OCI-LY1 (cell line): ENCODE data around the gene GNAQ.

Experiments used
- H2AFZ ChIP-seq: fragments of 200-600 bp; sonication (generic), shearing (Covaris generic); 2 replicates; pipeline ENCODE4 v1.6.0; 2014; ENCODE audit warnings: antibody characterized with exemption, mild to moderate bottlenecking, low read length
- H3F3A ChIP-seq: fragments of 200-600 bp; sonication (generic), shearing (Covaris generic); 2 replicates; pipeline ENCODE4 v1.6.0; 2014; ENCODE audit warnings: mild to moderate bottlenecking, antibody characterized with exemption, low read length, moderate library complexity; ENCODE audit not compliant: insufficient read depth
- H3K27ac ChIP-seq: fragments of 200-600 bp; sonication (generic); 2 replicates; pipeline ENCODE4 v1.5.1; 2014; ENCODE audit warnings: low read length, mixed run types, mild to moderate bottlenecking, low read depth; ENCODE audit not compliant: poor library complexity, severe bottlenecking
- H3K27me3 ChIP-seq: fragments of 200-600 bp; sonication (generic); 2 replicates; pipeline ENCODE4 v1.6.0; 2014; ENCODE audit warnings: antibody characterized with exemption, mild to moderate bottlenecking, low read length, moderate library complexity; ENCODE audit not compliant: insufficient read depth
- H3K36me3 ChIP-seq: fragments of 200-600 bp; sonication (generic); 2 replicates; pipeline ENCODE4 v1.6.1; 2014; ENCODE audit warnings: mild to moderate bottlenecking, antibody characterized with exemption, low read length, moderate library complexity, mixed read lengths; ENCODE audit not compliant: insufficient read depth
- H3K4me1 ChIP-seq: fragments of 200-600 bp; sonication (generic); 2 replicates; pipeline ENCODE4 v1.5.1; 2014; ENCODE audit warnings: mild to moderate bottlenecking, low read length, moderate library complexity; ENCODE audit not compliant: insufficient read depth, severe bottlenecking
- H3K4me2 ChIP-seq: fragments of 200-600 bp; sonication (generic), shearing (Covaris generic); 2 replicates; pipeline ENCODE4 v1.6.1; 2014; ENCODE audit warnings: low read length
- H3K4me3 ChIP-seq: fragments of 200-600 bp; sonication (generic); 2 replicates; pipeline ENCODE4 v1.5.1; 2014; ENCODE audit warnings: low read length, low read depth, mild to moderate bottlenecking, mixed read lengths; ENCODE audit not compliant: poor library complexity, severe bottlenecking
- H3K79me2 ChIP-seq: fragments of 200-600 bp; shearing (Covaris generic); 2 replicates; pipeline ENCODE4 v1.6.1; 2016; ENCODE audit warnings: mixed run types, low read length, mixed read lengths; ENCODE audit not compliant: insufficient read depth
- H3K9ac ChIP-seq: fragments of 200-600 bp; sonication (generic), shearing (Covaris generic); 2 replicates; pipeline ENCODE4 v1.6.1; 2014; ENCODE audit warnings: mild to moderate bottlenecking, low read length, mixed read lengths
- H3K9me2 ChIP-seq: fragments of 200-600 bp; sonication (generic), shearing (Covaris generic); 2 replicates; pipeline ENCODE4 v1.6.1; 2014; ENCODE audit warnings: low read depth, mild to moderate bottlenecking, low read length, mixed read lengths
- H3K9me3 ChIP-seq: fragments of 200-600 bp; shearing (Covaris generic); 2 replicates; pipeline ENCODE4 v1.6.1; 2014; ENCODE audit warnings: low read length, mixed read lengths
- H4K20me1 ChIP-seq: fragments of 200-600 bp; sonication (generic), shearing (Covaris generic); 2 replicates; pipeline ENCODE4 v1.6.0; 2016; ENCODE audit warnings: mild to moderate bottlenecking, low read length; ENCODE audit not compliant: insufficient read depth
- EZH2 ChIP-seq: fragments of 200-600 bp; sonication (generic), shearing (Covaris generic); IDR thresholded peaks from 2 replicates; pipeline ENCODE4 v1.8.0; 2017; ENCODE audit warnings: borderline replicate concordance, mixed run types, mild to moderate bottlenecking, antibody characterized with exemption, low read length, moderate library complexity, mixed read lengths
- TF ChIP-seq, protein P1 (sequence below): fragments of 200-600 bp; sonication (generic), shearing (Covaris generic); IDR thresholded peaks from 2 replicates; pipeline ENCODE4 v1.5.1; 2017; ENCODE audit warnings: mild to moderate bottlenecking, antibody characterized with exemption, low read length, moderate library complexity, mixed read lengths

Gene GNAQ

GRCh38 chr9:77901018-77901417 is 130.6 kb downstream of the GNAQ start:
- Histone ChIP-seq H3K4me1 (no peaks in the 10 kb centered on the region), H4K20me1 (no peaks in the 10 kb centered on the region), H3K36me3 (no peaks in the 10 kb centered on the region), H3K9me3 (no peaks in the 10 kb centered on the region), H3F3A (no peaks in the 10 kb centered on the region), H3K79me2 (no peaks in the 10 kb centered on the region), H3K27me3 (no peaks in the 10 kb centered on the region), H3K9ac (no peak overlapping the region), H2AFZ (no peak overlapping the region), H3K27ac (no peak overlapping the region), H3K9me2 (no peaks in the 10 kb centered on the region), H3K4me3 (no peak overlapping the region), H3K4me2 (no peak overlapping the region)
- TF ChIP-seq EZH2: no peak
- TF ChIP-seq, protein P1, sequence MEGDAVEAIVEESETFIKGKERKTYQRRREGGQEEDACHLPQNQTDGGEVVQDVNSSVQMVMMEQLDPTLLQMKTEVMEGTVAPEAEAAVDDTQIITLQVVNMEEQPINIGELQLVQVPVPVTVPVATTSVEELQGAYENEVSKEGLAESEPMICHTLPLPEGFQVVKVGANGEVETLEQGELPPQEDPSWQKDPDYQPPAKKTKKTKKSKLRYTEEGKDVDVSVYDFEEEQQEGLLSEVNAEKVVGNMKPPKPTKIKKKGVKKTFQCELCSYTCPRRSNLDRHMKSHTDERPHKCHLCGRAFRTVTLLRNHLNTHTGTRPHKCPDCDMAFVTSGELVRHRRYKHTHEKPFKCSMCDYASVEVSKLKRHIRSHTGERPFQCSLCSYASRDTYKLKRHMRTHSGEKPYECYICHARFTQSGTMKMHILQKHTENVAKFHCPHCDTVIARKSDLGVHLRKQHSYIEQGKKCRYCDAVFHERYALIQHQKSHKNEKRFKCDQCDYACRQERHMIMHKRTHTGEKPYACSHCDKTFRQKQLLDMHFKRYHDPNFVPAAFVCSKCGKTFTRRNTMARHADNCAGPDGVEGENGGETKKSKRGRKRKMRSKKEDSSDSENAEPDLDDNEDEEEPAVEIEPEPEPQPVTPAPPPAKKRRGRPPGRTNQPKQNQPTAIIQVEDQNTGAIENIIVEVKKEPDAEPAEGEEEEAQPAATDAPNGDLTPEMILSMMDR: no peak

- no peak overlapping the region for H3K9ac ChIP-seq
- no peak overlapping the region for H3K4me3 ChIP-seq
- H3K36me3 ChIP-seq: no peaks in the 10 kb centered on the region
- H3K9me3 ChIP-seq: no peaks in the 10 kb centered on the region
- H3K27me3 ChIP-seq: no peaks in the 10 kb centered on the region
- H3K9me2 ChIP-seq: no peaks in the 10 kb centered on the region
- no peaks in the 10 kb centered on the region for H4K20me1 ChIP-seq
- no peaks in the 10 kb centered on the region for H3F3A ChIP-seq
- TF ChIP-seq EZH2: no peak
- TF ChIP-seq, protein P1: no peak
- no peaks in the 10 kb centered on the region for H3K4me1 ChIP-seq
- H3K4me2 ChIP-seq: no peak overlapping the region
- no peaks in the 10 kb centered on the region for H3K79me2 ChIP-seq
- H3K27ac ChIP-seq: no peak overlapping the region
- no peak overlapping the region for H2AFZ ChIP-seq
These were observed 131.8 kb downstream of the GNAQ start for GRCh38 chr9:77899679-77900354.

- H3K36me3 ChIP-seq: no peaks in the 10 kb centered on the region
- TF ChIP-seq, protein P1: no peak
- no peak for TF ChIP-seq EZH2
- no peaks in the 10 kb centered on the region for H3K9me3 ChIP-seq
- H3K9me2 ChIP-seq: no peaks in the 10 kb centered on the region
- H3K4me3 ChIP-seq: no peak overlapping the region
- H3K4me1 ChIP-seq: no peaks in the 10 kb centered on the region
- no peak overlapping the region for H2AFZ ChIP-seq
- no peaks in the 10 kb centered on the region for H4K20me1 ChIP-seq
- H3K79me2 ChIP-seq: no peaks in the 10 kb centered on the region
- no peaks in the 10 kb centered on the region for H3F3A ChIP-seq
- no peak overlapping the region for H3K4me2 ChIP-seq
- H3K9ac ChIP-seq: no peak overlapping the region
- H3K27ac ChIP-seq: no peak overlapping the region
- no peaks in the 10 kb centered on the region for H3K27me3 ChIP-seq
These were observed 132.7 kb downstream of the GNAQ start for GRCh38 chr9:77898864-77899263.
